Neural cell (in vitro differentiated cells): ENCODE measurements around the gene MRTFA.

ENCODE experiments used
- EZH2 ChIP-seq: fragments of 200-600, 300-800 bp; shearing (Covaris generic), sonication (generic); IDR thresholded peaks from 2 replicates; pipeline ENCODE4 v1.6.1; 2014; ENCODE audit warnings: antibody characterized with exemption, low read length, borderline replicate concordance, mild to moderate bottlenecking; ENCODE audit not compliant: insufficient read depth, poor library complexity, severe bottlenecking
- TF ChIP-seq, protein P1 (sequence below): fragments of 450-650 bp; IDR thresholded peaks from 2 replicates; pipeline ENCODE4 v1.5.1; 2014; ENCODE audit warnings: antibody characterized with exemption, mild to moderate bottlenecking, moderate library complexity; ENCODE audit not compliant: poor library complexity, severe bottlenecking

DNA sequence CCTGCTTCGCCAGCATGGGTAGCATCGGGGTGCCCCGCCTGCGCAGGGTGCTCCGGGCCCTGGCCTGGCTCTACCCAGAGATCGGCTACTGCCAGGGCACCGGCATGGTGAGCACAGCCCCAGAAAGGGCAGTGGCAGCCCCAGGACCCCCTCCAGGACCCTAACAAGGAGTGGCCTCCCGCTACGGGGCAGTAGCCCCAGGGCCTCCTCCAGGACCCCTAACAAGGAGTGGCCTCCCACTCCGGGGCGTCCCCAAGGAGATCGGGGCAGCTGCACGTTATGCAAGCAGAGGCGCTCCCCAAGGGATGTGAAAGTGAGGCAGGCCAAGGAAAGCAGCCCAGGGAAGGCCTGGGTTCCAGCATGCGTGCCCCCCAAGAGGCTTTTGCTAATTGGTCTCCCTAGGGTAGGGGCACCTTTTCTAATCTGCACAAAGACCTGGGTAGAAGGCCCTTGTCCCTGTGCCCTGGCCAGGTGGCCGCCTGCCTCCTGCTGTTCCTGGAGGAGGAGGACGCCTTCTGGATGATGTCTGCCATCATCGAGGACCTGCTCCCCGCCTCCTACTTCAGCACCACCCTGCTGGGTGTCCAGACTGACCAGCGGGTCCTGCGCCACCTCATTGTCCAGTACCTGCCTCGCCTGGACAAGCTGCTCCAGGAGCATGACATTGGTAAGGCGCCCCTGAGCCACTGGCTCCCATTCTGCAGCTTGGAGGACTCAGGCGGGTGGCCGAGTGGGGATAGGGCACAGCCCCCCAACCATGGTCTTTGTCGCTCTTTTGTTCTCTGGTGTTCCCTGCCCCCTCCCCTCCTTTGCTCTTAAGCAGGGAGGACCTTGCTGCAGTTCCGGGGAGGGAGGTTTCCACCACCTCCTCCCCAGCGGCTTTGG, 231.1 kb downstream of the MRTFA start:
- TF ChIP-seq, protein P1, sequence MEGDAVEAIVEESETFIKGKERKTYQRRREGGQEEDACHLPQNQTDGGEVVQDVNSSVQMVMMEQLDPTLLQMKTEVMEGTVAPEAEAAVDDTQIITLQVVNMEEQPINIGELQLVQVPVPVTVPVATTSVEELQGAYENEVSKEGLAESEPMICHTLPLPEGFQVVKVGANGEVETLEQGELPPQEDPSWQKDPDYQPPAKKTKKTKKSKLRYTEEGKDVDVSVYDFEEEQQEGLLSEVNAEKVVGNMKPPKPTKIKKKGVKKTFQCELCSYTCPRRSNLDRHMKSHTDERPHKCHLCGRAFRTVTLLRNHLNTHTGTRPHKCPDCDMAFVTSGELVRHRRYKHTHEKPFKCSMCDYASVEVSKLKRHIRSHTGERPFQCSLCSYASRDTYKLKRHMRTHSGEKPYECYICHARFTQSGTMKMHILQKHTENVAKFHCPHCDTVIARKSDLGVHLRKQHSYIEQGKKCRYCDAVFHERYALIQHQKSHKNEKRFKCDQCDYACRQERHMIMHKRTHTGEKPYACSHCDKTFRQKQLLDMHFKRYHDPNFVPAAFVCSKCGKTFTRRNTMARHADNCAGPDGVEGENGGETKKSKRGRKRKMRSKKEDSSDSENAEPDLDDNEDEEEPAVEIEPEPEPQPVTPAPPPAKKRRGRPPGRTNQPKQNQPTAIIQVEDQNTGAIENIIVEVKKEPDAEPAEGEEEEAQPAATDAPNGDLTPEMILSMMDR: no peak
- TF ChIP-seq EZH2: no peak
